ENCODE data around the gene SPTLC1. TPM values are rescaled to one million over a fixed set of nuclear protein-coding genes. Genes with fewer than 3 reads are reported as not detected.
A peak's percentile ranks its signal among the peaks of the same experiment; 100 is the strongest.

Gene SPTLC1
- total and polyA plus RNA-seq, 2 of the 8 experiments (the other 6 are each of a cell fraction or from before 2014, with no cell fraction given): 34.2 to 62.1 TPM

GRCh38 chr9:92100237-92100911, 14.8 kb downstream of the SPTLC1 start:
- TF ChIP-seq RXRA (IDR thresholded peaks at IDR 0.05; ENCODE audit: insufficient read depth, low read depth, low read length): no peak
- TF ChIP-seq SP2 (IDR thresholded peaks at IDR 0.05; ENCODE audit: low read length): no peak
- no peak for TF ChIP-seq POU5F1 (IDR thresholded peaks at IDR 0.05; ENCODE audit: low read depth, low read length)
- no peak for TF ChIP-seq MAX (IDR thresholded peaks at IDR 0.05)
- TF ChIP-seq BACH1 (IDR thresholded peaks at IDR 0.05; ENCODE audit: low read length): no peak
- TF ChIP-seq EZH2 (IDR thresholded peaks at IDR 0.05; ENCODE audit: low read depth, low read length, severe bottlenecking): no peak
- Histone ChIP-seq H3K14ac (ENCODE audit: insufficient read length) (no peak overlapping the region), H2BK5ac (ENCODE audit: low read depth, low read length) (no peak overlapping the region), H3K18ac (ENCODE audit: extremely low read depth, low read length) (no peak overlapping the region), H3K27me3 (replicated peaks in 1 of 4; ENCODE audit: control insufficient read depth in 3 of 4, extremely low read depth in 1 of 4, insufficient read depth in 3 of 4, low read length in 3 of 4) (no peaks in the 10 kb centered on the region), H2AK5ac (ENCODE audit: low read depth, low read length) (0 out of 2 replicates have a peak overlapping the region, but pooled peaks have one; percentile 86), H2BK15ac (ENCODE audit: low read length) (no peak overlapping the region), H4K20me1 (replicated peaks in 1 of 2; ENCODE audit: control insufficient read depth in 1 of 2, insufficient read depth in 2 of 2, low read length in 2 of 2) (no peaks in the 10 kb centered on the region), H3K23ac (ENCODE audit: insufficient read length) (no peak overlapping the region), H2BK20ac (ENCODE audit: low read length) (no peak overlapping the region), H3K79me2 (ENCODE audit: control insufficient read depth in 1 of 2, insufficient read depth in 2 of 2, low read length in 2 of 2) (peaks cover 0 to 38% of the 10 kb centered on the region in 2 experiments; a peak in 3 of 4 replicates), H3K4me1 (replicated peaks in 1 of 4; ENCODE audit: control insufficient read depth in 3 of 4, insufficient read depth in 4 of 4, low read length in 3 of 4) (peaks cover 0 to 2% (median 0%) of the 10 kb centered on the region in 4 experiments; a peak in 1 of 7 replicates), H3K79me1 (ENCODE audit: low read depth, low read length) (peaks cover 2% of the 10 kb centered on the region; the same call in 1 of the 2 replicates), H3K56ac (replicated peaks; ENCODE audit: insufficient read length, low read depth, low read length) (no peak overlapping the region), H3K23me2 (ENCODE audit: low read depth, low read length) (no peaks in the 10 kb centered on the region), H3K36me3 (ENCODE audit: control insufficient read depth in 2 of 4, insufficient read depth in 4 of 4, low read length in 3 of 4) (peaks cover 2 to 12% (median 3%) of the 10 kb centered on the region in 4 experiments; a peak in 3 of 8 replicates), H3K4ac (replicated peaks; ENCODE audit: insufficient read length, low read depth, low read length) (no peak overlapping the region), H2BK120ac (replicated peaks; ENCODE audit: low read depth, low read length) (no peak overlapping the region), H3K4me2 (ENCODE audit: insufficient read depth in 1 of 2, low read depth in 2 of 2, low read length in 2 of 2) (no peak overlapping the region), H3K9me3 (ENCODE audit: insufficient read depth in 2 of 2, low read depth in 1 of 2, low read length in 1 of 2) (peaks cover 0 to under 1% of the 10 kb centered on the region in 2 experiments; a peak in 1 of 4 replicates), H2BK12ac (ENCODE audit: low read depth, low read length) (no peak overlapping the region), H3K9ac (replicated peaks in 1 of 4; ENCODE audit: extremely low read depth in 1 of 4, low read depth in 3 of 4, low read length in 3 of 4) (no peak overlapping the region), H4K8ac (ENCODE audit: extremely low read depth, insufficient read depth, low read length) (no peak overlapping the region), H2AFZ (ENCODE audit: low read length) (no peak overlapping the region), H3K4me3 (ENCODE audit: extremely low read depth in 1 of 4, insufficient read depth in 2 of 4, low read depth in 3 of 4, low read length in 4 of 4) (no peak overlapping the region), H3K27ac (ENCODE audit: low read depth, low read length) (no peak overlapping the region), H4K5ac (ENCODE audit: insufficient read length, low read depth, low read length) (no peak overlapping the region), H4K91ac (replicated peaks; ENCODE audit: insufficient read length, low read length) (no peak overlapping the region)
- DNase-seq (ENCODE audit: low read depth in 1 of 2, low spot score in 2 of 2) (peak in 1 of 2 experiments; percentile 17), FAIRE-seq (no peak)
- CTCF ChIA-PET (ENCODE audit: partially characterized antibody): no interaction called here
- 93% methylated on average over 5 of the region's 5 CpGs; no CpG with 5 or more reads in 1 of the 2 experiments for WGBS, 2 experiments (ENCODE audit: extremely low coverage in 1 of 2, insufficient coverage in 1 of 2, insufficient read length in 1 of 2, insufficient replicate concordance in 2 of 2, low coverage in 1 of 2, low lambda C conversion rate in 2 of 2, missing lambda C conversion rate in 1 of 2)
- POLR2A ChIA-PET (ENCODE audit: partially characterized antibody): interaction anchor here (1.7 kb wide), 1 partner anchor 14 kb away, joined by 8 read pairs; the partner anchor contains the start of gene SPTLC1
